HepG2 (cell line): Measurements from ENCODE around the gene HCFC2. TPM values are rescaled to one million over a fixed set of nuclear protein-coding genes. Genes with fewer than 3 reads are reported as not detected.
A peak's percentile ranks its signal among the peaks of the same experiment; 100 is the strongest.

ENCODE experiments used
- BCL3 ChIP-seq: sonication (generic); formaldehyde crosslinking; IDR thresholded peaks from 2 replicates; pipeline ENCODE4 v1.5.1; 2020; ENCODE audit warnings: mild to moderate bottlenecking, missing genetic modification reagents, moderate library complexity
- BHLHE40 ChIP-seq: IDR thresholded peaks from 2 replicates; pipeline ENCODE4 v1.6.1; 2011; ENCODE audit warnings: low read length, improper control_type of control experiment
- DMAP1 ChIP-seq: IDR thresholded peaks from 2 replicates; pipeline ENCODE4 v1.6.1; 2016
- DPF2 ChIP-seq: sonication (generic); formaldehyde crosslinking; IDR thresholded peaks from 2 replicates; pipeline ENCODE4 v1.4.0; 2020; ENCODE audit warnings: mild to moderate bottlenecking, low read depth, missing genetic modification reagents, borderline replicate concordance
- HOXD1 ChIP-seq: sonication (generic); formaldehyde crosslinking; IDR thresholded peaks from 2 replicates; pipeline ENCODE4 v1.5.0; 2020; ENCODE audit warnings: missing genetic modification reagents
- ISL2 ChIP-seq: sonication (generic); formaldehyde crosslinking; IDR thresholded peaks from 2 replicates; pipeline ENCODE4 v1.5.0; 2020; ENCODE audit warnings: missing genetic modification reagents
- KDM6A ChIP-seq: IDR thresholded peaks from 2 replicates; pipeline ENCODE4 v1.6.1; 2016; ENCODE audit warnings: low read depth
- NFAT5 ChIP-seq: sonication (generic); formaldehyde crosslinking; IDR thresholded peaks from 2 replicates; pipeline ENCODE4 v1.4.0; 2020; ENCODE audit warnings: missing genetic modification reagents
- NFE2L2 ChIP-seq: fragments of 150-350 bp; IDR thresholded peaks from 2 replicates; pipeline ENCODE4 v1.6.1; 2014; ENCODE audit warnings: low read length
- NR0B2 ChIP-seq: sonication (generic); formaldehyde crosslinking; IDR thresholded peaks from 2 replicates; pipeline ENCODE4 v1.4.0; 2020; ENCODE audit warnings: mild to moderate bottlenecking, missing genetic modification reagents
- NR1H2 ChIP-seq: sonication (generic); formaldehyde crosslinking; IDR thresholded peaks from 2 replicates; pipeline ENCODE4 v1.8.1; 2022; ENCODE audit warnings: low read depth, missing genetic modification reagents, borderline replicate concordance
- PREB ChIP-seq: sonication (generic); formaldehyde crosslinking; IDR thresholded peaks from 2 replicates; pipeline ENCODE4 v1.4.0; 2020; ENCODE audit warnings: missing genetic modification reagents
- RFX1 ChIP-seq: fragments of 450-650 bp; IDR thresholded peaks from 2 replicates; pipeline ENCODE4 v1.6.1; 2017
- RXRB ChIP-seq: IDR thresholded peaks from 2 replicates; pipeline ENCODE4 v1.6.1; 2016; ENCODE audit warnings: borderline replicate concordance, missing genetic modification reagents, missing compliant biosample characterization
- SP1 ChIP-seq, 2 experiments: fragments of 450-650 bp in 1 of 2; sonication (generic) in 1 of 2; formaldehyde crosslinking in 1 of 2; IDR thresholded peaks; 2 replicates each; pipeline versions ENCODE4 v1.4.0 to v1.6.1; 2016 to 2020; ENCODE audit warnings: missing genetic modification reagents in 1 of 2
- TEF ChIP-seq: sonication (generic); formaldehyde crosslinking; IDR thresholded peaks from 2 replicates; pipeline ENCODE4 v1.5.0; 2020; ENCODE audit warnings: missing genetic modification reagents
- ZNF234 ChIP-seq: sonication (generic); formaldehyde crosslinking; conservative IDR thresholded peaks from 2 replicates; pipeline ENCODE4 v1.5.1; 2020; ENCODE audit warnings: mild to moderate bottlenecking, missing genetic modification reagents
- ZNF441 ChIP-seq: sonication (generic); formaldehyde crosslinking; IDR thresholded peaks from 2 replicates; pipeline ENCODE4 v1.7.0; 2021; ENCODE audit warnings: missing genetic modification reagents, borderline replicate concordance
- ZNF562 ChIP-seq: sonication (generic); formaldehyde crosslinking; IDR thresholded peaks from 2 replicates; pipeline ENCODE4 v1.8.0; 2022; ENCODE audit warnings: missing genetic modification reagents, borderline replicate concordance
- ZNF747 ChIP-seq: sonication (generic); formaldehyde crosslinking; IDR thresholded peaks from 2 replicates; pipeline ENCODE4 v1.8.1; 2023; ENCODE audit warnings: missing genetic modification reagents, mild to moderate bottlenecking, borderline replicate concordance
- ZNF792 ChIP-seq: IDR thresholded peaks from 2 replicates; pipeline ENCODE4 v1.6.1; 2016
- ZNF83 ChIP-seq: sonication (generic); formaldehyde crosslinking; IDR thresholded peaks from 2 replicates; pipeline ENCODE4 v1.4.0; 2020; ENCODE audit warnings: missing genetic modification reagents, mild to moderate bottlenecking, borderline replicate concordance
- polyA plus RNA-seq, 8 experiments: library from polyadenylated mRNA; depleted of rRNA in 3 of 8; stranded (reverse) in 7 of 8; unstranded in 1 of 8; fragments of >200 nt; fragmentation: Illumina TruSeq in 4 of 8; extraction: Trizol in 4 of 8; gene quantifications; 2 replicates each; pipeline versions ENCODE4 v1.2.1 to v1.2.3, GENCODE V29; 2011 to 2016; ENCODE audit warnings: low read depth in 4 of 8, missing spikeins in 1 of 8, mixed read lengths in 1 of 8; ENCODE audit not compliant: insufficient read depth in 1 of 8
- total RNA-seq, 5 experiments: library from RNA; depleted of rRNA; stranded (reverse); fragments of >200 nt; fragmentation: Illumina TruSeq; extraction: Trizol; gene quantifications; 2 replicates each; pipeline ENCODE4 v1.2.3, GENCODE V29; 2016; ENCODE audit warnings: low read depth in 1 of 5

The HCFC2 gene
- total and polyA plus RNA-seq, 2 of the 13 experiments (the other 11 are each of a cell fraction or from before 2014, with no cell fraction given): 3.7 to 4.9 TPM

- TF ChIP-seq NFAT5 (CRISPR knock-in tag): no peak
- TF ChIP-seq BHLHE40: peak; percentile 69
- no peak for TF ChIP-seq ZNF234 (CRISPR knock-in tag)
- TF ChIP-seq SP1 (IDR thresholded peaks at IDR 0.05): no peak
- TF ChIP-seq SP1 (CRISPR knock-in tag; IDR thresholded peaks at IDR 0.05): peak; percentile 66
- TF ChIP-seq ISL2 (CRISPR knock-in tag): peak; percentile 61; the same call in 1 of the 2 replicates
- TF ChIP-seq ZNF747: no peak
- 0 out of 2 replicates have a peak, but pooled peaks have one; percentile 58 for TF ChIP-seq NR1H2
- no peak for TF ChIP-seq NFE2L2
- TF ChIP-seq ZNF562 (CRISPR knock-in tag): no peak
- TF ChIP-seq DPF2 (CRISPR knock-in tag): no peak
- no peak for TF ChIP-seq HOXD1
- TF ChIP-seq BCL3: peak; percentile 77; the same call in 1 of the 2 replicates
- no peak for TF ChIP-seq TEF (CRISPR knock-in tag)
- TF ChIP-seq RFX1: no peak
- peak; percentile 71 for TF ChIP-seq ZNF441 (CRISPR knock-in tag)
- TF ChIP-seq PREB (CRISPR knock-in tag): no peak
- no peak for TF ChIP-seq ZNF83
- TF ChIP-seq ZNF792 (CRISPR knock-in tag): 0 out of 2 replicates have a peak, but pooled peaks have one; percentile 21
- no peak for TF ChIP-seq KDM6A (CRISPR knock-in tag)
- peak; percentile 81; the same call in 1 of the 2 replicates for TF ChIP-seq NR0B2 (CRISPR knock-in tag)
- TF ChIP-seq DMAP1 (CRISPR knock-in tag): peak; percentile 75
- peak; percentile 35; the same call in 1 of the 2 replicates for TF ChIP-seq RXRB (CRISPR knock-in tag)
These were observed at the start of gene HCFC2 (continued) for GRCh38 chr12:104064031-104064841.
